ENCODE results near the gene QPCT.

The QPCT gene

GRCh38 chr2:37300146-37300545 is 44.3 kb upstream of the QPCT start:
- DNase-seq = peak in 1 of 2 donors; percentile 49
- Histone ChIP-seq H3K27ac (ENCODE audit: low read depth, low read length) (no peak overlapping the region), H4K91ac (ENCODE audit: low read depth, low read length) (no peak overlapping the region), H2BK120ac (ENCODE audit: insufficient read depth, low read length, poor library complexity) (no peak overlapping the region), H4K8ac (ENCODE audit: low read depth, low read length) (no peak overlapping the region), H3K4me2 (ENCODE audit: low read length) (no peak overlapping the region), H3K79me1 (ENCODE audit: low read length) (no peaks in the 10 kb centered on the region), H3K4ac (ENCODE audit: low read depth, low read length) (no peak overlapping the region), H3K18ac (ENCODE audit: low read length) (no peak overlapping the region), H3K4me1 (ENCODE audit: control insufficient read depth in 1 of 2, insufficient read depth in 2 of 2, low read length in 2 of 2) (no peaks in the 10 kb centered on the region), H2AFZ (ENCODE audit: insufficient read depth, low read length, poor library complexity) (no peak overlapping the region), H3K14ac (ENCODE audit: low read length) (no peak overlapping the region), H3K9me3 (ENCODE audit: insufficient read depth, low read depth, low read length) (no peaks in the 10 kb centered on the region), H3K27me3 (ENCODE audit: insufficient read depth, low read length) (no peaks in the 10 kb centered on the region), H2AK5ac (ENCODE audit: low read length) (no peak overlapping the region), H4K12ac (ENCODE audit: low read depth, low read length) (no peak overlapping the region), H3K4me3 (ENCODE audit: low read depth, low read length) (no peak overlapping the region), H3K9ac (ENCODE audit: low read length) (no peak overlapping the region), H2BK12ac (ENCODE audit: low read length) (no peak overlapping the region), H2BK5ac (ENCODE audit: low read depth, low read length, poor library complexity) (no peak overlapping the region), H3K36me3 (ENCODE audit: control insufficient read depth in 1 of 2, insufficient read depth in 2 of 2, low read length in 2 of 2) (peaks cover 3 to 6% of the 10 kb centered on the region in 2 experiments), H3K23ac (ENCODE audit: low read length) (no peak overlapping the region), H3K79me2 (ENCODE audit: control insufficient read depth, insufficient read depth, low read length, poor library complexity) (peaks cover 1% of the 10 kb centered on the region)

GRCh38 chr2:37300578-37300977 is 43.9 kb upstream of the QPCT start:
- Histone ChIP-seq H3K36me3 (ENCODE audit: control insufficient read depth in 1 of 2, insufficient read depth in 2 of 2, low read length in 2 of 2) (peaks cover 3 to 6% of the 10 kb centered on the region in 2 experiments), H3K4me2 (ENCODE audit: low read length) (no peak overlapping the region), H2AFZ (ENCODE audit: insufficient read depth, low read length, poor library complexity) (no peak overlapping the region), H3K23ac (ENCODE audit: low read length) (no peak overlapping the region), H2BK120ac (ENCODE audit: insufficient read depth, low read length, poor library complexity) (no peak overlapping the region), H3K79me1 (ENCODE audit: low read length) (no peaks in the 10 kb centered on the region), H3K4me3 (ENCODE audit: low read depth, low read length) (no peak overlapping the region), H3K14ac (ENCODE audit: low read length) (no peak overlapping the region), H2BK5ac (ENCODE audit: low read depth, low read length, poor library complexity) (no peak overlapping the region), H4K8ac (ENCODE audit: low read depth, low read length) (no peak overlapping the region), H2BK12ac (ENCODE audit: low read length) (no peak overlapping the region), H4K91ac (ENCODE audit: low read depth, low read length) (no peak overlapping the region), H4K12ac (ENCODE audit: low read depth, low read length) (no peak overlapping the region), H2AK5ac (ENCODE audit: low read length) (no peak overlapping the region), H3K27me3 (ENCODE audit: insufficient read depth, low read length) (no peaks in the 10 kb centered on the region), H3K4me1 (ENCODE audit: control insufficient read depth in 1 of 2, insufficient read depth in 2 of 2, low read length in 2 of 2) (no peaks in the 10 kb centered on the region), H3K4ac (ENCODE audit: low read depth, low read length) (no peak overlapping the region), H3K9ac (ENCODE audit: low read length) (no peak overlapping the region), H3K18ac (ENCODE audit: low read length) (no peak overlapping the region), H3K27ac (ENCODE audit: low read depth, low read length) (no peak overlapping the region), H3K79me2 (ENCODE audit: control insufficient read depth, insufficient read depth, low read length, poor library complexity) (peaks cover 1% of the 10 kb centered on the region), H3K9me3 (ENCODE audit: insufficient read depth, low read depth, low read length) (no peaks in the 10 kb centered on the region)
- no CpG with 5 or more reads among the region's 4 CpGs for WGBS (ENCODE audit: extremely low coverage, insufficient coverage, insufficient read length)
- peak in 1 of 2 donors; percentile 56 for DNase-seq

- no peak overlapping the region for H3K4ac ChIP-seq (ENCODE audit: low read depth, low read length)
- no peaks in the 10 kb centered on the region for H3K9me3 ChIP-seq (ENCODE audit: insufficient read depth, low read depth, low read length)
- H2AFZ ChIP-seq (ENCODE audit: insufficient read depth, low read length, poor library complexity) = no peak overlapping the region
- no peak overlapping the region for H3K4me2 ChIP-seq (ENCODE audit: low read length)
- WGBS (ENCODE audit: extremely low coverage, insufficient coverage, insufficient read length) = no CpG with 5 or more reads among the region's 2 CpGs
- H3K4me1 ChIP-seq (ENCODE audit: control insufficient read depth in 1 of 2, insufficient read depth in 2 of 2, low read length in 2 of 2) = peaks cover 0 to 1% of the 10 kb centered on the region in 2 experiments
- no peak overlapping the region for H3K27ac ChIP-seq (ENCODE audit: low read depth, low read length)
- H3K36me3 ChIP-seq (ENCODE audit: control insufficient read depth in 1 of 2, insufficient read depth in 2 of 2, low read length in 2 of 2) = peaks cover 3 to 6% of the 10 kb centered on the region in 2 experiments
- no peak overlapping the region for H3K18ac ChIP-seq (ENCODE audit: low read length)
- no peak overlapping the region for H2AK5ac ChIP-seq (ENCODE audit: low read length)
- no peak overlapping the region for H2BK120ac ChIP-seq (ENCODE audit: insufficient read depth, low read length, poor library complexity)
- H3K9ac ChIP-seq (ENCODE audit: low read length) = no peak overlapping the region
- H4K91ac ChIP-seq (ENCODE audit: low read depth, low read length) = no peak overlapping the region
- H2BK5ac ChIP-seq (ENCODE audit: low read depth, low read length, poor library complexity) = no peak overlapping the region
- H3K79me2 ChIP-seq (ENCODE audit: control insufficient read depth, insufficient read depth, low read length, poor library complexity) = peaks cover 2% of the 10 kb centered on the region
- no peak overlapping the region for H3K4me3 ChIP-seq (ENCODE audit: low read depth, low read length)
- H3K79me1 ChIP-seq (ENCODE audit: low read length) = no peaks in the 10 kb centered on the region
- H3K23ac ChIP-seq (ENCODE audit: low read length) = no peak overlapping the region
- H4K12ac ChIP-seq (ENCODE audit: low read depth, low read length) = no peak overlapping the region
- no peaks in the 10 kb centered on the region for H3K27me3 ChIP-seq (ENCODE audit: insufficient read depth, low read length)
- no peak overlapping the region for H3K14ac ChIP-seq (ENCODE audit: low read length)
- H2BK12ac ChIP-seq (ENCODE audit: low read length) = no peak overlapping the region
- no peak overlapping the region for H4K8ac ChIP-seq (ENCODE audit: low read depth, low read length)
- DNase-seq = no peak
Observed at GRCh38 chr2:37301408-37301807, 43.0 kb upstream of the QPCT start.

- no peak overlapping the region for H4K12ac ChIP-seq (ENCODE audit: low read depth, low read length)
- no peak overlapping the region for H2AFZ ChIP-seq (ENCODE audit: insufficient read depth, low read length, poor library complexity)
- H2BK5ac ChIP-seq (ENCODE audit: low read depth, low read length, poor library complexity) = no peak overlapping the region
- H2BK120ac ChIP-seq (ENCODE audit: insufficient read depth, low read length, poor library complexity) = no peak overlapping the region
- no CpG with 5 or more reads among the region's 9 CpGs for WGBS (ENCODE audit: extremely low coverage, insufficient coverage, insufficient read length)
- no peaks in the 10 kb centered on the region for H3K27me3 ChIP-seq (ENCODE audit: insufficient read depth, low read length)
- H4K91ac ChIP-seq (ENCODE audit: low read depth, low read length) = no peak overlapping the region
- no peak for DNase-seq
- H3K79me2 ChIP-seq (ENCODE audit: control insufficient read depth, insufficient read depth, low read length, poor library complexity) = peaks cover 5% of the 10 kb centered on the region
- no peak overlapping the region for H3K27ac ChIP-seq (ENCODE audit: low read depth, low read length)
- H3K14ac ChIP-seq (ENCODE audit: low read length) = no peak overlapping the region
- no peak overlapping the region for H3K4me2 ChIP-seq (ENCODE audit: low read length)
- H3K79me1 ChIP-seq (ENCODE audit: low read length) = no peaks in the 10 kb centered on the region
- H3K9me3 ChIP-seq (ENCODE audit: insufficient read depth, low read depth, low read length) = no peaks in the 10 kb centered on the region
- no peak overlapping the region for H3K4me3 ChIP-seq (ENCODE audit: low read depth, low read length)
- no peak overlapping the region for H2BK12ac ChIP-seq (ENCODE audit: low read length)
- H3K9ac ChIP-seq (ENCODE audit: low read length) = no peak overlapping the region
- H3K4ac ChIP-seq (ENCODE audit: low read depth, low read length) = peak overlapping the region; percentile 65
- H3K4me1 ChIP-seq (ENCODE audit: control insufficient read depth in 1 of 2, insufficient read depth in 2 of 2, low read length in 2 of 2) = peaks cover 0 to 2% of the 10 kb centered on the region in 2 experiments
- H4K8ac ChIP-seq (ENCODE audit: low read depth, low read length) = no peak overlapping the region
- no peak overlapping the region for H3K23ac ChIP-seq (ENCODE audit: low read length)
- H3K18ac ChIP-seq (ENCODE audit: low read length) = no peak overlapping the region
- peaks cover 3 to 6% of the 10 kb centered on the region in 2 experiments for H3K36me3 ChIP-seq (ENCODE audit: control insufficient read depth in 1 of 2, insufficient read depth in 2 of 2, low read length in 2 of 2)
- H2AK5ac ChIP-seq (ENCODE audit: low read length) = no peak overlapping the region
Observed at GRCh38 chr2:37302701-37303252, 41.7 kb upstream of the QPCT start.

Data from trophoblast cell (in vitro differentiated cells and primary cell).